A673 (cell line): ENCODE results near the gene SCGB3A2. TPM values are rescaled to one million over a fixed set of nuclear protein-coding genes. Genes with fewer than 3 reads are reported as not detected.

ENCODE experiments used
- BruUV-seq: library from RNA; stranded (reverse); fragments of 400-500 nt; replicated peaks from 2 replicates; lab custom pipeline; 2021; lab: Mats Ljungman, UMichigan
- CTCF ChIA-PET: fragments of 300-600 bp; sonication (Branson Sonifier 250); formaldehyde crosslinking; loops from one replicate; lab custom pipeline; 2022; ENCODE audit warnings: antibody characterized with exemption; lab: Charles Lee
- POLR2A ChIA-PET: fragments of 300-600 bp; sonication (Branson Sonifier 250); formaldehyde crosslinking; loops from one replicate; lab custom pipeline; 2022; ENCODE audit warnings: antibody characterized with exemption; ENCODE audit not compliant: low non-redundant PET; lab: Charles Lee
- DNase-seq: peaks from one replicate; pipeline ENCODE4 v3.0.0-alpha.2; 2015; ENCODE audit warnings: low spot score
- H3K27ac ChIP-seq: fragments of 200-600 bp; sonication (generic); 2 replicates; pipeline ENCODE4 v1.5.1; 2016; ENCODE audit warnings: mixed run types, low read depth, mild to moderate bottlenecking, mixed read lengths, antibody characterized with exemption, low read length; ENCODE audit not compliant: poor library complexity, severe bottlenecking
- H3K27me3 ChIP-seq: fragments of 200-600 bp; sonication (generic); replicated peaks from 2 replicates; pipeline ENCODE4 v1.6.1; 2017; ENCODE audit warnings: mixed run types, low read depth, mild to moderate bottlenecking, mixed read lengths, antibody characterized with exemption, low read length; ENCODE audit not compliant: insufficient read depth, poor library complexity
- H3K36me3 ChIP-seq: fragments of 200-600 bp; sonication (generic); 2 replicates; pipeline ENCODE4 v1.6.1; 2016; ENCODE audit warnings: mixed run types, mild to moderate bottlenecking, mixed read lengths, antibody characterized with exemption, low read length; ENCODE audit not compliant: insufficient read depth, poor library complexity, severe bottlenecking
- H3K4me1 ChIP-seq: fragments of 200-600 bp; sonication (generic); 2 replicates; pipeline ENCODE4 v1.6.1; 2017; ENCODE audit warnings: mixed run types, mild to moderate bottlenecking, mixed read lengths, antibody characterized with exemption, low read length; ENCODE audit not compliant: insufficient read depth, poor library complexity, severe bottlenecking
- H3K4me3 ChIP-seq: fragments of 200-600 bp; sonication (generic); 2 replicates; pipeline ENCODE4 v1.5.1; 2016; ENCODE audit warnings: low read depth, mixed run types, mild to moderate bottlenecking, mixed read lengths, low read length; ENCODE audit not compliant: poor library complexity, severe bottlenecking
- H3K9me3 ChIP-seq: fragments of 200-600 bp; sonication (generic); 2 replicates; pipeline ENCODE4 v1.6.1; 2016; ENCODE audit warnings: mixed run types, low read depth, mild to moderate bottlenecking, mixed read lengths, antibody characterized with exemption, low read length; ENCODE audit not compliant: poor library complexity, severe bottlenecking
- EZH2 ChIP-seq: fragments of 200-600 bp; sonication (generic); IDR thresholded peaks from 2 replicates; pipeline ENCODE4 v1.6.1; 2017; ENCODE audit warnings: borderline replicate concordance, low read depth, mild to moderate bottlenecking, mixed read lengths, antibody characterized with exemption, low read length; ENCODE audit not compliant: poor library complexity, severe bottlenecking
- intact Hi-C: fragments of 100-400 bp; cut with micrococcal nuclease; formaldehyde crosslinking; loops from one replicate; pipeline ENCODE4 v1.10.0; 2022; ENCODE audit not compliant: unreplicated experiment
- total RNA-seq: library from RNA; stranded (reverse); gene quantifications from 2 replicates; pipeline ENCODE4 v1.2.3, GENCODE V29; 2021
- TF ChIP-seq, protein P1 (sequence below): fragments of 300-800, 200-600 bp; sonication (generic); conservative IDR thresholded peaks from 2 replicates; pipeline ENCODE4 v1.5.1; 2017; ENCODE audit warnings: low read depth, mild to moderate bottlenecking, antibody characterized with exemption, low read length, moderate library complexity, mixed read lengths

The SCGB3A2 gene
- total RNA-seq, 1 experiment from 2014 or later = not detected

GRCh38 chr5:147832541-147832940 is 46.0 kb upstream of the SCGB3A2 start:
- Histone ChIP-seq H3K27ac (no peak overlapping the region), H3K36me3 (no peaks in the 10 kb centered on the region), H3K9me3 (no peaks in the 10 kb centered on the region), H3K4me3 (no peak overlapping the region), H3K4me1 (peaks cover 7% of the 10 kb centered on the region), H3K27me3 (no peaks in the 10 kb centered on the region)
- CTCF ChIA-PET = no interaction called here
- TF ChIP-seq EZH2 = no peak
- TF ChIP-seq, protein P1, sequence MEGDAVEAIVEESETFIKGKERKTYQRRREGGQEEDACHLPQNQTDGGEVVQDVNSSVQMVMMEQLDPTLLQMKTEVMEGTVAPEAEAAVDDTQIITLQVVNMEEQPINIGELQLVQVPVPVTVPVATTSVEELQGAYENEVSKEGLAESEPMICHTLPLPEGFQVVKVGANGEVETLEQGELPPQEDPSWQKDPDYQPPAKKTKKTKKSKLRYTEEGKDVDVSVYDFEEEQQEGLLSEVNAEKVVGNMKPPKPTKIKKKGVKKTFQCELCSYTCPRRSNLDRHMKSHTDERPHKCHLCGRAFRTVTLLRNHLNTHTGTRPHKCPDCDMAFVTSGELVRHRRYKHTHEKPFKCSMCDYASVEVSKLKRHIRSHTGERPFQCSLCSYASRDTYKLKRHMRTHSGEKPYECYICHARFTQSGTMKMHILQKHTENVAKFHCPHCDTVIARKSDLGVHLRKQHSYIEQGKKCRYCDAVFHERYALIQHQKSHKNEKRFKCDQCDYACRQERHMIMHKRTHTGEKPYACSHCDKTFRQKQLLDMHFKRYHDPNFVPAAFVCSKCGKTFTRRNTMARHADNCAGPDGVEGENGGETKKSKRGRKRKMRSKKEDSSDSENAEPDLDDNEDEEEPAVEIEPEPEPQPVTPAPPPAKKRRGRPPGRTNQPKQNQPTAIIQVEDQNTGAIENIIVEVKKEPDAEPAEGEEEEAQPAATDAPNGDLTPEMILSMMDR = no peak
- POLR2A ChIA-PET = no interaction called here
- no TSS peak for BruUV-seq
- no peak for DNase-seq
- intact Hi-C loops = no loop called here

DNA sequence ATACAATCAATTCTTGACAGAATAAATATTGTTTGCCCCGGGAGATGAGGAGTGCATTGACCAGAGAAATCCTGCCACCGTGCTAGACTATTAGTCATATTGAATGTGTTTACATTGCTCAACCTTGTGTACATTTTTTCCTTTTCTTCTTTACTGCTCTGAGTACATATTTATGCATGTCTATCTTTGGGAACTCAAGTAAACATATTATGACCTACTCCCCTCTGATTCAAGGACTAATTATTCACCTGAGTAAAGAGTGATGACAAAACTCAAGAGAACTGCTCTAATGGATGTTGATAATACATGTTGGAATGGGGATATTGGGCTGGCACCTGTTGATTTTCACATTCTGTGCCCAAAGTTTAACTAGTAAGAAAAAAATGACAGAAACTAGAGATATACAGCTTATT is 43.1 kb upstream of the SCGB3A2 start:
- Histone ChIP-seq H3K9me3 (no peaks in the 10 kb centered on the region), H3K4me1 (peaks cover 3% of the 10 kb centered on the region), H3K4me3 (no peak overlapping the region), H3K36me3 (no peaks in the 10 kb centered on the region), H3K27me3 (no peaks in the 10 kb centered on the region), H3K27ac (no peak overlapping the region)
- no peak for DNase-seq
- BruUV-seq = no TSS peak
- TF ChIP-seq EZH2 = no peak
- TF ChIP-seq, protein P1 = no peak
- CTCF ChIA-PET = no interaction called here
- intact Hi-C loops = no loop called here
- POLR2A ChIA-PET = no interaction called here

GRCh38 chr5:147836439-147836838 is 42.1 kb upstream of the SCGB3A2 start:
- no TSS peak for BruUV-seq
- no peak overlapping the region for H3K4me3 ChIP-seq
- no peaks in the 10 kb centered on the region for H3K9me3 ChIP-seq
- intact Hi-C loops = no loop called here
- H3K27me3 ChIP-seq = no peaks in the 10 kb centered on the region
- H3K4me1 ChIP-seq = no peaks in the 10 kb centered on the region
- DNase-seq = no peak
- POLR2A ChIA-PET = no interaction called here
- TF ChIP-seq, protein P1 = no peak
- H3K36me3 ChIP-seq = no peaks in the 10 kb centered on the region
- CTCF ChIA-PET = no interaction called here
- H3K27ac ChIP-seq = no peak overlapping the region
